ENCODE results near the gene ISG15.
A peak's percentile ranks its signal among the peaks of the same experiment; 100 is the strongest.
"Not testable (repeated sequence)": the region's sequence is repeated elsewhere in the genome, so short reads cannot be mapped to it uniquely, and the experiment has no call there.

ISG15 gene

DNA sequence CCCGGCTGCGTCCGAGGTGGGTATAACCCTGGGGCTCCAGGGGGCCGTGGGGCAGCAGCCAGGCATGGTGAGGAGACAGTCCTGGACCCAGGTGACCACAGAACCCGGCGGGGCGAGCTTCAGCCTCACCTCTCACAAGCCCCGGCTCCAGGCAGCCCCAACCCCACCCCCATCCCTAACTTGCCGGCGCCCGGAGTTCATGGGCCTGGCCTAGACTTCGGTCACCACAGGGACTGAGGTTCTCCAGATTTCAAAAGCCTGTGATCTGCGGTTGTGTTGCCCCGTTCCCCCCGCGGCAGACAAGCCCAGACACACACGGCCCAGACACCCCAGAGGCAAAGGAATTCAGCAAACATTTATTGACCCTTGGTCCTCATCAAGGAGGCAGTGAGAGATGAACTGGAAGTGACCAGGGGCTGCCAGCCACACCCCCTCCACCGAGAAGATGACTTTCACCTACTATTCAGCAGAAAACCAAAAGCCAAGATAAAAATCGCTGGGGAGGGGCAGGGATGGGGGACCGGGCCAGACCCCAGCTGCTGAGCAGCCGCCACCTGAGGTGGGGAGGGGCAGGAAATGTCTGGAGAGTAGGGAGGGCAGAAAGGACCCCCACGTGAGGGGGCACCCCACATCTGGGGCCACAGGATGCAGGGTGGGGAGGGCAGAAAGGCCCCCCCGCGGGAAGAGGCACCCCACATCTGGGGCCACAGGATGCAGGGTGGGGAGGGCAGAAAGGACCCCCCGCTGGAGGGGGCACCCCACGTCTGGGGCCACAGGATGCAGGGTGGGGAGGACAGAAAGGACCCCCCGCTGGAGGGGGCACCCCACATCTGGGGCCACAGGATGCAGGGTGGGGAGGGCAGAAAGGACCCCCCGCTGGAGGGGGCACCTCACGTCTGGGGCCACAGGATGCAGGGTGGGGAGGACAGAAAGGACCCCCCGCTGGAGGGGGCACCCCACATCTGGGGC is 17.3 kb upstream of the ISG15 start:
- no peak for DNase-seq (ENCODE audit: low spot score)

DNA sequence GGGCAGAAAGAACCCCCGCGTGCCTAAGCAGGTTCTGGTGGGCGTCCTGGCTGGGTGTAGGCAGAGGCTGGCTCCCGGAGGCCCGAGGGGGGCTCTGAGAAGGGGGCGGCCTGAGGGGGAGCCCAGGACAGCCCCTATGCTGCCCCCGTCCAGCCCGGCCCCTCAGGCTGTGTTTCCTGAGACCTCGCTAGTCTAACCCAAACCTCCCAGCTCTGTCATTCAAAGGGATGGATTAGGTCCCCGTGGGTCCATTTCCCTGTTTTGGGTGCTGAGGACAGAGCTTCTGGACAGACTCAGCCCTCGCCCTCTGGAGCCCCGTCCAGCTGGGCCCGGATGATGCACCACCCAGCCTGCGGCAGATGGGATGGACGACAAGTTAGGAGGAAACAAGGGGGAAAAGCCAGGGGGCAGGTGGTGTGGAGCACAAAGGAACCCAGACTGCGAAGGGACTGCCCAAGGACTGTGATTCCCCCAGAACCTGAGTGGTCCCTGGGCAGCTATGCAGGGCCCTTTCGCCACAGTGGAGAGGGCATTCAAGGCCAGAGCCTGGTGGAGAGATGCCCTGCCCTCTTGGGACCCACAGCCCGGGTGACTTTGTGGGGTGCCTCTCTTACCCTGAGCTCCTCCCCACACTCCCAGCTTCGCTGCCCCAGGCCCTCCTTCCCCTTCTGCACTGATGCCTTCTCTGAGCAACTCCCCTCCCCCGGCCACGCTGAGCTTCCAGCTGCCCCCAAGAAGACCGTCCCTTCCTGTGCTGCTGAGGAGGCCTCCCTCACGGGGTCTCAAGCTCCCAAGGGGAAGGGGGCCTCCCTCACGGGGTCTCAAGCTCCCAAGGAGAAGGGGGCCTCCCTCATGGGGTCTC is 16.2 kb upstream of the ISG15 start:
- no peak for DNase-seq (ENCODE audit: low spot score)

DNA sequence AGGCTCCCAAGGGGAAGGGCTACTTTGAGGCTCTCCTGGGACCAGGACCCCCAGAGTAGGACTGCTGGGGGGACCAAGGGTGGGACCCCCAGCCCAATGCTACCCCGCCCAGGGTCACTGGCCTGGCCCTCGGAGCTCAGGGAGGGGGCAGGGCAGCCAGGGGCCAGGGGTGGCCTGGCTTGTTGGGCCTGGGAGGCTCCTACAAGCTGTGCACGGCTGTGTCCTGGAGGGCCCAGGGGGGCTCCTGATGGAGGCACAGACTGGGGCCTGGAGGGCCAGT is 15.6 kb upstream of the ISG15 start:
- DNase-seq (ENCODE audit: low spot score) = no peak

DNA sequence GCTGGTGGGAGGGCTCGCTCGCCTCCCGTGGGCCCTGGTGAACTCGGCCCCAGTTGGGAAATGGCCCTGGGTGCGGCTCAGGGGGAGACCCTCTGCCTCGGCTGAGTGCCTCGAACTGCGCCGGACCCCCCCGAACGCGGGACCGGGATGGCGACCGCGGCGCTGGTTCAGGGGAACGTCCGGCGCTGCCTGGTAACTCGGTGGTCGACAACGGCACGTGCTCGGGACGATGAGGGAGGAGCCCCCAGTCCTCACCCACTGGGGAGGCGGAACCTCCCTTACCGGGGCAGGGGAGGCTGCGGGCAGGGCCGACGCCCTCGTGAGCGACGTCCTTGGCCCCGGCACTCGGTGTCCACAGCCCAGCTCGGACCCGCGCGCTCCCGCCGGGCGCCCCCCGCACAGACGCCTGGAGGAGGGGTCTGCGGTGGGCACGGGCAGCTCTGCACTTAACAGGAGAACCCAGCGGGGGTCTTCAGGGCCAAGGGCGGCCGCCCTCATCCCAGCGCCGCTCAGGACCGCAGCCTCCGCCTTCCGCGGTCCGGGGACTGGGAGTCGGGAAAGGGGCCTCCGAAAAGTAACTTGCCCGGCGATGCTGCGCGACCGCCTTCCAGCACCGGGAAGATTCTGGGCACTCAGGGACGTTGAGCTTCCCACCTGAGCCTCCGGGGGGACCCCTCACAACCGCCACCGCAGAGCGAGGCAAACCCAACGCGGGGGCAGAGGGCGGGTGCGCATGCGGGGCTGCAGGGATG is 15.1 kb upstream of the ISG15 start:
- DNase-seq (ENCODE audit: low spot score) = no peak

DNA sequence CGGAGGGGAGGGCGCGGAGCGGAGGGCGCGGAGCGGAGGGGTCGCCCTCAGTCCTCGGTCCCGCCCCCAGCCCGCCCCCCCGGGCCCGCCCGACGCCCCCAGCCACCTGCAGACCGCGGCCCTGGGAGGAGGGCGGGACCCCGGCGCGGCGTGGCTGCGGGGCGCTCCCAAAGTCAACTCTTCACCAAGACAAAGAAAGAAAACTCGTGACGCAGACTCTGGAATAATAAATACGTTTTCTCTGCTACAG is 14.6 kb upstream of the ISG15 start:
- DNase-seq (ENCODE audit: low spot score) = no peak

DNA sequence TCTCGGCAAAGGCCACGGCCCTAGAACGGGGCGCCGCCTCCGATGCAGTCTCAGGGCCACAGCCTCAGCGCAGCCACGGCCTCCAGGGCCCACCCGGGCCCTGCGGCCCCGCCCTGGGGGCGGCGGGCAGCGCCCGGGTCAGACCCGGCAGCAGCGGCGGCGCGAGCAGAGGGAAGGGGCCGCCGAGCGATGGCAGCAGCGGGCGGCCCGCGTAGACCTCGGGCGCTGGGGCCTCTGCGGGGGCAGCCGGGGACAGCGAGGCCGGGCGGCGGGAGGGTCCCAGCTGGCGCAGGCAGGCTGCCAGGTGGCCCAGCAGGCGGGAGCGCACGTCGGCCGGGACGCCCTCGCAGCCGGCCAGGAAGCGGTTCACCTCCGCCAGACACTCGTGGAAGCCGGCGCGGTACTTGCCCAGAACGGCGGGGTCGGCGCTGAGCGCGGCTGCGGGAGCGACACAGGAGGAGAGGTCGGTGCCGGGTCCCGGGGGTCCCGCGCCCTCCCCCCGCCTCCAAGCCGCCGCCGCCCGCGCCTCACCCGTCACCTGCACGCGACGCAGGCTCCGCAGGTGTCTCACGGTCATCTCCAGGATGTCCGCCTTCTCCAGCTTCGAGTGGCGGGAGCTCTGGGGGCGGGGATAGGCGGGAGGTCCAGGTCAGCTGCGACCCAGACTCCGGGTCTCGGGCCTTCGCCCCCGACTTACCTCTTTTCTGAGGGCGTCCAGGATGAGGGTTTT is 14.1 kb upstream of the ISG15 start:
- DNase-seq (ENCODE audit: low spot score) = no peak

DNA sequence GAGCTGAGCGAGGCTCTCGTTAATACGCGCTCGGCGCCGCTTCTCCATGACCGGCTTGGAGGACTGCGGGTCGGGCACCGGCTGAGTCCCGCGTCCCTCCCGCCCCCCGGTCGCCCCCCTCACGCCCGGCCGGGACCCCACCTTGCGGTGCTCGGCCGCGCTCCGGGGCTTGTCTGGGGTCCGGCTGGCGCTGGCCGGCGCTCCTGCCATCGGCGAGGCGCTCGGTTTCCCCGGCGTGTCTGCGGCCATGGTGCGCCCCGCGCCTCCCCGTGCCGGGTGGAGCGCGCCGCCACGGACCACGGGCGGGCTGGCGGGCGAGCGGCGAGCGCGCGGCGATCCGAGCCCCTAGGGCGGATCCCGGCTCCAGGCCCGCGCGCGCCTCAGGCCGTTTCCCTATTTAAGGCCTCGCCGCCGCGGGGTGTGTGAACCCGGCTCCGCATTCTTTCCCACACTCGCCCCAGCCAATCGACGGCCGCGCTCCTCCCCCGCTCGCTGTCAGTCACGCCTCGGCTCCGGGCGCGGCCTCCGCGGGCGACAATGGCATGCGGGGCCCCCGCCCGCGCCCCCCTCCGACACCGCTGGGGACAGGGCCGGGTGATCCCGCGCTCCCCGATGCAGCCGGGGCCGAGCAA is 13.5 kb upstream of the ISG15 start, which contains the start of gene HES4:
TSS of gene HES4 (minus strand) at position 373 of the 632 bp plus-strand sequence. CDS start at position 249, 124 bp downstream.
- no peak for DNase-seq (ENCODE audit: low spot score)

DNA sequence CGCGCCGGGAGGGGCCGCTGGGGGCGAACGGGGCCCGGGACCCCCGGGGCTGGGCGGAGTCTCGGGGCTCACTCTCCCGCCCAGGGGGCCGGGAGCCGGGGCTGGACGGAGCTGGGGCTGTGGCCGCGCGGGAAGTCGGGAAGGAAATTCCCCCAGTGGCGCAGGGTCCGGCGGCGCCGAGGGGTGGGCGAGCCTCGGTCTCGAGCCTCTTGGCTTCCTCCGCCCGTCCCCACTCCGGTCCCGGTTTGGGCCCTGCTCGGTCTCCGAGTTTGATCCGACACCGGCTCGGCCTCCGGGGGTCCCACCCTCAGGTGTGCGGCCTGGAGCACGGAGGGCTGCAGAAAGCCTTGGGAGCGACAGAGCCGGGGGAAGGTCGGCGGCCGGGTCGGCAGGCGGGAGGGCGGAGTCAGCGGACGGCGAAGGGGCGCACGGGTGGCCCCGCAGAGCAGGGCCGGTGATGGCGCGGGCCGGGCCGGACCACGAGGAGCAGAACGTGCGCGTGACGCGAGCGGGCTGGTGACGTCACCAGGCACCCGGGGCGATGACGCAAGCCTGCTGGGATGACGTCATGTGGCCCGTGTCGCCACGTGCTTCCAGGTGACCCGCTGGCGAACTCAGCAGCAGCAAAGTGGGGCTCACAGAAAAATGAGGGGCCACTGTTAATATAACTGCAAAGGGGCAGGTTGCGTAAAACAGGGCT is 12.8 kb upstream of the ISG15 start:
- peak; percentile 27 for DNase-seq (ENCODE audit: low spot score)

DNA sequence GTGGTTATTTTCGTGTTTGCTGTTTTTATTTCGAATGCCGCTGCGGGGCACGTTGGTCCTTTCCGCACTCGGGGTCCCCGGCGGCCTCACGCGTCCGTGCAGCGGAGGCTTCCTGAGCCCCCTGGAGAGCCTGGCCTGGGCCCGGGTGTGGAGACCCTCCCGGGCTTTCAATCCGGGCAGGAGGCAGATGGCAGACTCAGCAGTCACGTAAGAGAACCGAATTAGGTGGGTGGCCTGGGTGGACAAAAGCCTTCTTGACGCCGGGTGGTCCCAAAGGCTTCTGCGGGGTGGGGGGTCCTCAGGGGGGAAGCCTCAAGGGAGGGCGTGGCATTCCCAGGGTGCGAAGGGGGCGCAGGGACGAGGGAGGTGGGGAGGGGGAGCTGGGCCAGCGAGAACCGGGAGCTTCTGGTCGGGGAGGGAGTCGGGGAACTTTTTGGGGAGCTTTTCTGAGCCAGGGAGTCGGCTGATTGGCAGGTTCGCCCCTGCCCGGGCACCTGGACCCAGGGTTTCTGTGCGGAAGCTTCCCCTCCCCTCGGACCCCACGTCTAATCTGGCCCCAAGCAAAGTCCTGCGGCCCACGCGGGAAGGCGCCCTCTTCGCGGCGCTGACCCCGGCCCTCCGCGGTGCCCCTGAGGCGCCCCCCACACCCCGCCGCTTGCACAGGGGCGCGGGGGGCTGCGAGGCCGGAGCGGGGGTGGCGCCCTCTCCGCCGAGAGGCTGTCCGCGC is 12.1 kb upstream of the ISG15 start:
- DNase-seq (ENCODE audit: low spot score) = no peak

DNA sequence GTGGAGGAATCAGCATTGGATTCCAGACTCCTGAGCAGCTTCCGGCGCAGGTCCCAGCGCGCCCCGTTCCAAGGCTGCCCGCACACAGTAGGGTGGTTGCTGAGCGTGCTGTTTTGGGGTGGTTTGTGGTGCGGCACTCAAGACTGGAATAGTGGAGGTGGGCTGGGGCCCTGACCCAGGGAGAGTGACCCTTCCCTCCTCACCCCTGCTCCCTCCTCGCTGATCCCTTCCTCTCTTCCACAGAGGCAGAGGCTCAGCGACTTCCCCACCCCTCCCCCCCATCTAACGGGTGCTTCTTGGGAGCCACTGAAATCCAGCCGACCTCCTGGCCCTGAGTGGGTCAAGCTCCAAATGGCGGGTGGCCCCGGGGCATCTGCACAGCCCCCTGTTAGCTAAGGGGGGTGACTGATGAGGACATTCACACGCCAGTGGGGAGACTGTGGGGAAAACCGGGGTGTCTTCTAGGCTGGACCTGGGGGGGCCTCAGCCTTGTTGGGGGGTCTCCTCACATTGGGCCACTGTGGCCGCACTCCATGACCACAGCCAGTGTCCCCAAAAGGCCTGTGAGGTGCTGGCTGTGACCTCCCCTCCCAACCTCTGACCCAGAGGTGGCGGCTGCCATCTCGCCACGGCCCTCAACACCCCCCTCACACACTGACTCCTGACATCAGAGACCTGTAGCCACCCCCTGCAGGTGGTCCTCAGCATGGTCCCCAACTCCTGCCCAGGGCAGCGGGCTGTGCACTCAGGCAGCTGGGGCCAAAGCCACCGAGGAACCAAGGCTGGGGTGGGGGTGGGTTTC is 9.5 kb upstream of the ISG15 start:
- no peak for DNase-seq (ENCODE audit: low spot score)

DNA sequence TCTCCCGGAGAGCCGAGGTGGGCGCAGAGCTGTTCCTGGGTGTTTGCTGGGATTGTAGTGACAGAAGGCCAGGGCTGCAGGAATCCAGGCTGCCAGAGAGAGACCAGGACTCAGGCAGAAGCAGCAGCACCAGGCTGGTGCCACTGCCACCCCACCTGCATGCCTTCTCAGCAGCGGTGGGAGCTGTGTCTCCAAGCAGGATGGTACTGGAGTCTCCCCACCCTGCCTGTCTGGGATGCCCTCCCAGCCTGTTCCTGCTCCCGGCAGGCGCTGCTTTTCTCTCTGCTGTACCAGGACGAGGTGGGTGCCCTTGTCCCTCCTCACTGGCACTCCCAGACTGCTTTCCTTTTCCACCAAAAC is 8.9 kb upstream of the ISG15 start:
- DNase-seq (ENCODE audit: low spot score) = no peak

DNA sequence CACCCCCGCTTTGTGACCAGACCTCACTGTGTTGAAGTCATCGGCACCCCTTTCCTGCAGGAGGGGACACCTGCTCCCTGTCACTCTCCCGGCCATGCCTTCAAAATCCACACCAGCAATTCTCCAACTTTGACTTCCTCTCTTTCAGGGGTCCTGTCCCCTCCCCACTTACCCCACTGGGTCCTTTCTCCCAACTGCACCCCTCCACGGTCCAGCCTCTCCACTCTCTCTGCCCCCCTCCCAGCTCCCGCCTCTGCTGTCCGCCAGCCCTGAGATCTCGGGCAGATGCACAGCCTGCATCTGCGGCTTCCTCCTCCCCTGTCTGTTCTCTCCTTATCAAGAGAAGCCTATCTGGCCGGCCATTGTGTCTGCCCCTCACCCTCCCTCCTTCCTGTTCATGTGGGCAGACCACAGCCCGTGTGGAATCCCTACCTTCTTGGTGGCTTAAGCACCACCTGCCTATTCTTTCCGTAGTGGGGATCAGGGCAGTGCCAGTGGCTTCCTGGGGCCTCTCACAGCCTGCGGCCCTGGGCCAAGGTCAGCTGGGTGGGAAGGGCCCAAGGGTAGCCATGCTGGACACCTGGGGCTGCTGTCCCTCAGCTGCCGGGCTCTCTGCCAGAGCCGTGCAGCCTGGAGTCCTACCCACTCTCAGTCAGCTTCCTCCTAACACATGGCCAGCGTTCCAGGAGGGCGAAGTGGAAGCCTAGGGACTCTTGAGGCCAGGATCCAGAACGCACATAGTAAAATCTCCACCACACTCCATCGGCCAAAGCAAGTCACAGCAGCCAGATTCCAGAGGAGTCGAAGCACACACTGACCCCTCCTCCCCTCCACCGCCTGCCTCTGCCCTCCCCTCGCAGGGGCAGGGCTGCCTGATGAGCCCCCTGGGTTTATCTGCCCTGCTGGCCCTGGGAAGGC is 8.3 kb upstream of the ISG15 start:
- no peak for DNase-seq (ENCODE audit: low spot score)

DNA sequence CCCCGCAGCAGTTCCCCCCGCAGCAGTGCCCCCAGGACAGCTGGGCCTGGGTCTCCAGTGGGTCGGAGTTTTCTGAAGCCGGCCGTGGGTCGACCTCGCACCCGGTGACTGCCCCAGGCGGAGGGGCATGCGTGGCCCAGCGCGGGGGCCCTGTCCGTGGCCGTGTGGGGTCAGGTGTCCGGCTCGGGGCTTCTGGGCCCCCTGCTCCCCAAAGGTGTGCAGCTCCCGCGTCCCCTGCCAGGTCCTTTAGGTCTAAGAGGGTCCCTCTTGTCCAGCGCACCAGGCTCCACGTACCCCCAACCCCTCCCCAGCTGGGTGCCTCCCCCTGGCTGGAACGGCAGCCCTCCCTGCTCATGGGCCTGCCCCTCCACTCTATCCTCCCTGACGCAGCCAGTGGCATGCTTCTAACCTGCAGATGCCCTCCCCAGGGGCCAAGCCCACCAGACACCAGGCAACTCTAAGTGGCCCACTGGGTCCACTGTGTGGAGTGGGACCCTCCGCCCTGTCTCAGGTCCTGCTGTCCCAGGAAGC is 7.5 kb upstream of the ISG15 start:
- no peak for DNase-seq (ENCODE audit: low spot score)

DNA sequence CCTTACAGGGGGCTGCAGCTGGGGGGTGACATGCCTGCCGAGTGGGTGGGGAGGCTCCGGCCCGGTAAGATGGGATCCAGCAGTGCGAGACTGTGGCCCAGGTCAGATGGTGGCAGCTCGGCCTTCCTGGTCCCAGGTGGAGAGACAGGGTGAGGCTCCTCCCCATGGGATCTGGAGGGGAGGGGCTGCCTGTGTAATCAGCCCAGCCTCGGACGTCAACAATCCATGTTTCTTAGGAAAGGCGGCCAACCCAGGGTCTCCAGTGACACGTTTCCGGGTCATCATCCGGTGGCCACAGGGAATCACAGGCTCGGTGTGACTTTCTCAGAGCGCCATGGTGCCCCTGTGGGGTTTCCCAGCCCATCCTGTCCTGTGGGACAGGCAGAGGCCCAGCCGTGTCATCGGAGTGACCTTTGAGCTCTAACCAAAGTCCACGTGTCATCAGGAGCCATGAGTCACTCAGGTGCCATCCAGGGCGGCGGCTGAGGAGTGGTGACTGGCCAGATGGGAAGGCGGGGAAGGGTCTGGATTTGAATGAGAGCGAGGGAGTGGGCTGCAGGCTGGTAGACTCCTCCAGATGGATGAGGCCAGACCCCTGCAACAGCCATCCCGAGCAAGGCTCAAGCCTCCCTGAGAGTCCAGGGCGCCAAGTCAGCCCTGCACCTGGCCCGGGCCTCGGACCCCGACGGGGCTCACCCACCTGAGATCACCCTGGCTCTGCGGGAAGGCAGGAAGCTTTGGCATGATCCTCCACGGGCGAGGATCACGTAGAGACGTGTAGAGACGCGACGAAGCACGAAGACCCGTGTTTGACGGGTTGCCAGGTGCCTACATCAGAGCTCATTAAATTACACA is 6.8 kb upstream of the ISG15 start:
- DNase-seq (ENCODE audit: low spot score) = no peak

DNA sequence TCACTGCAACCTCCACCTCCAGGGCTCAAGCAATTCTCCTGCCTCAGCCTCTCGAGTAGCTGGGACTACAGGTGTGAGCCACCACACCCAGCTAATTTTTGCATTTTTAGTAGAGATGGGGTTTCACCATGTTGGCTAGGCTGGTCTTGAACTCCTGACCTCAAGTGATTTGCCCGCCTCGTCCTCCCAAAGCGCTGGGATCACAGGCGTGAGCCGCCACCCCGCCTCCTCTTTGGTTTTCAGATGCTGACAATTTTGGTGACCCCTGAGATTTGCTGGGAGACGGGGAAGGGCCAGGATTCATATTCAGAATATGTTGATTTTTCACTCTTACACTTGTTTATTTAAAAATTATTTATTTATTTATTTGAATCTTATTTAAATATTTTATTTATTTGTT is 3.2 kb upstream of the ISG15 start:
- not testable (repeated sequence) for DNase-seq (ENCODE audit: low spot score)

DNA sequence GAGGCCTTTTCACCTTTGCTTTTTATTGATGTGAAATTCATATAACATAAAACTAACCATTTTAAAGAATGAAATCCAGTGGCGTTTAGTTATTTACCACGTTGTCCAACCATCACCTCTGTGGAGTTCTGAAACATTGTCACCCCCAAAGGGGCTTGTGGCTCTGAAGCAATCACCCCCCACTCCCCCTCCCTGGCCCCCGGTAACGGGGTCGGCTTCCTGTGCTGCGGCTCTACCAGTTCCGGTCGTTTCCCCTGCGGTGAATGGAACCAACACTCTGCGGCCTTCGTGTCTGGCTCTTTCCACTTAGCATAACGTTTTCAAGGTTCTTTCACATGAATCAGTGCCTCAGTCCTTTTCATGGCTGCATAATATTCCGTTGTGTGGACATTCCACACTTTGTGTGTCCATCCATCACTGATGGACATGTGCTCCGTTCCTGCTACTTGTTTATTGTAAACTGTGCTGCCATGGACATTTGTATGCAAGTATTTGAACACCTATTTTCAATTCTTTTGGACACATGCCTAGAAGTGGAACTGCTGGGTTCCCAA is 1.8 kb upstream of the ISG15 start:
- no peak for DNase-seq (ENCODE audit: low spot score)

DNA sequence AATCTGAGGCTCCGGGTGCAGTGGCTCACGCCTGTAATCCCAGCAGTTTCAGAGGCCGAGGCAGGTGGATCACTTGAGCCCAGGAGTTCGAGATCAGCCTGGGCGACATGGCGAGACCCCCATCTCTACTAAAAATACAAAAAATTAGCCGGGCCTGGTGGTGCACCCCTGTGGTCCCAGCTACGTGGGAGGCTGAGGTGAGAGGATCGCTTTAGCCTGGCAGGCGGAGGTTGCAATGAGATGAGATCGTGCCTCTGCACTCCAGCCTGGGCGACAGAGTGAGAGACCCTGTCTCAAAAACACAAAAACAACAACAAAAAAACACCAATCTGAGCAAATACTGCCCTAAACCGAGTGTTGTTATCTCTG is 577 bp upstream of the ISG15 start:
- not testable (repeated sequence) for DNase-seq (ENCODE audit: low spot score)
